Measurements from ENCODE around the gene ITGB7. TPM values are rescaled to one million over a fixed set of nuclear protein-coding genes. Genes with fewer than 3 reads are reported as not detected.
A peak's percentile ranks its signal among the peaks of the same experiment; 100 is the strongest.

ITGB7 gene, protein sequence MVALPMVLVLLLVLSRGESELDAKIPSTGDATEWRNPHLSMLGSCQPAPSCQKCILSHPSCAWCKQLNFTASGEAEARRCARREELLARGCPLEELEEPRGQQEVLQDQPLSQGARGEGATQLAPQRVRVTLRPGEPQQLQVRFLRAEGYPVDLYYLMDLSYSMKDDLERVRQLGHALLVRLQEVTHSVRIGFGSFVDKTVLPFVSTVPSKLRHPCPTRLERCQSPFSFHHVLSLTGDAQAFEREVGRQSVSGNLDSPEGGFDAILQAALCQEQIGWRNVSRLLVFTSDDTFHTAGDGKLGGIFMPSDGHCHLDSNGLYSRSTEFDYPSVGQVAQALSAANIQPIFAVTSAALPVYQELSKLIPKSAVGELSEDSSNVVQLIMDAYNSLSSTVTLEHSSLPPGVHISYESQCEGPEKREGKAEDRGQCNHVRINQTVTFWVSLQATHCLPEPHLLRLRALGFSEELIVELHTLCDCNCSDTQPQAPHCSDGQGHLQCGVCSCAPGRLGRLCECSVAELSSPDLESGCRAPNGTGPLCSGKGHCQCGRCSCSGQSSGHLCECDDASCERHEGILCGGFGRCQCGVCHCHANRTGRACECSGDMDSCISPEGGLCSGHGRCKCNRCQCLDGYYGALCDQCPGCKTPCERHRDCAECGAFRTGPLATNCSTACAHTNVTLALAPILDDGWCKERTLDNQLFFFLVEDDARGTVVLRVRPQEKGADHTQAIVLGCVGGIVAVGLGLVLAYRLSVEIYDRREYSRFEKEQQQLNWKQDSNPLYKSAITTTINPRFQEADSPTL
- total RNA-seq (2021) (0.43 TPM in 1 of 2 replicates, not detected in the other), Bru-seq, nascent RNA (percentile 9 among the genes with signal in this experiment), BruChase-seq, experiment 1, labeled RNA remaining after a 2-hour chase (percentile 7 among the genes with signal in this experiment), BruChase-seq, experiment 2, labeled RNA remaining after a 6-hour chase (percentile 17 among the genes with signal in this experiment)
- long read RNA-seq: 0 reads

GRCh38 chr12:53207042-53207441 lies at the start of gene ITGB7:
ITGB7 (minus strand) TSS chr12:53207251; CDS start chr12:53200443, 6,808 bp downstream.
- POLR2A ChIA-PET (ENCODE audit: low non-redundant PET): interaction anchor here (0.5 kb wide), 1 partner anchor 37 kb away, joined by 7 read pairs; no protein-coding TSS in a partner anchor
- no peak for DNase-seq (ENCODE audit: low spot score)
- no peaks in the 10 kb centered on the region for H3K4me1 ChIP-seq (ENCODE audit: insufficient read depth, low read length, poor library complexity, severe bottlenecking)
- TF ChIP-seq CTCF (conservative IDR thresholded peaks at IDR 0.05; ENCODE audit: low read depth, low read length) (no peak), EZH2 (IDR thresholded peaks at IDR 0.05; ENCODE audit: borderline replicate concordance, low read depth, low read length, poor library complexity, severe bottlenecking) (no peak)
- BruUV-seq (replicated peaks): no TSS peak
- intact Hi-C loops (cut with micrococcal nuclease; ENCODE audit: unreplicated experiment): no loop called here
- H3K27me3 ChIP-seq (replicated peaks; ENCODE audit: insufficient read depth, low read depth, low read length, poor library complexity): no peaks in the 10 kb centered on the region
- no peak within 1 kb of the TSS for H3K4me3 ChIP-seq (ENCODE audit: low read depth, low read length, poor library complexity, severe bottlenecking)
- H3K27ac ChIP-seq (ENCODE audit: low read depth, low read length, poor library complexity, severe bottlenecking): no peak within 1 kb of the TSS
- no peaks in the 10 kb centered on the region for H3K9me3 ChIP-seq (ENCODE audit: low read depth, low read length, poor library complexity, severe bottlenecking)
- CTCF ChIA-PET: no interaction called here
- peaks cover 2% of the 10 kb centered on the region for H3K36me3 ChIP-seq (ENCODE audit: insufficient read depth, low read length, poor library complexity, severe bottlenecking)

- intact Hi-C loops (cut with micrococcal nuclease; ENCODE audit: unreplicated experiment): no loop called here
- peaks cover 6% of the 10 kb centered on the region for H3K4me1 ChIP-seq (ENCODE audit: insufficient read depth, low read length, poor library complexity, severe bottlenecking)
- H3K36me3 ChIP-seq (ENCODE audit: insufficient read depth, low read length, poor library complexity, severe bottlenecking): no peaks in the 10 kb centered on the region
- H3K27me3 ChIP-seq (replicated peaks; ENCODE audit: insufficient read depth, low read depth, low read length, poor library complexity): no peaks in the 10 kb centered on the region
- BruUV-seq (replicated peaks): no TSS peak
- ChIA-PET CTCF (no interaction called here), POLR2A (ENCODE audit: low non-redundant PET) (no interaction called here)
- H3K9me3 ChIP-seq (ENCODE audit: low read depth, low read length, poor library complexity, severe bottlenecking): no peaks in the 10 kb centered on the region
- TF ChIP-seq EZH2 (IDR thresholded peaks at IDR 0.05; ENCODE audit: borderline replicate concordance, low read depth, low read length, poor library complexity, severe bottlenecking): no peak
- no peak for TF ChIP-seq CTCF (conservative IDR thresholded peaks at IDR 0.05; ENCODE audit: low read depth, low read length)
- no peak overlapping the region for H3K27ac ChIP-seq (ENCODE audit: low read depth, low read length, poor library complexity, severe bottlenecking)
- H3K4me3 ChIP-seq (ENCODE audit: low read depth, low read length, poor library complexity, severe bottlenecking): no peak overlapping the region
- DNase-seq (ENCODE audit: low spot score): no peak
Observed at GRCh38 chr12:53255996-53256395, 48.9 kb upstream of the ITGB7 start.

DNA sequence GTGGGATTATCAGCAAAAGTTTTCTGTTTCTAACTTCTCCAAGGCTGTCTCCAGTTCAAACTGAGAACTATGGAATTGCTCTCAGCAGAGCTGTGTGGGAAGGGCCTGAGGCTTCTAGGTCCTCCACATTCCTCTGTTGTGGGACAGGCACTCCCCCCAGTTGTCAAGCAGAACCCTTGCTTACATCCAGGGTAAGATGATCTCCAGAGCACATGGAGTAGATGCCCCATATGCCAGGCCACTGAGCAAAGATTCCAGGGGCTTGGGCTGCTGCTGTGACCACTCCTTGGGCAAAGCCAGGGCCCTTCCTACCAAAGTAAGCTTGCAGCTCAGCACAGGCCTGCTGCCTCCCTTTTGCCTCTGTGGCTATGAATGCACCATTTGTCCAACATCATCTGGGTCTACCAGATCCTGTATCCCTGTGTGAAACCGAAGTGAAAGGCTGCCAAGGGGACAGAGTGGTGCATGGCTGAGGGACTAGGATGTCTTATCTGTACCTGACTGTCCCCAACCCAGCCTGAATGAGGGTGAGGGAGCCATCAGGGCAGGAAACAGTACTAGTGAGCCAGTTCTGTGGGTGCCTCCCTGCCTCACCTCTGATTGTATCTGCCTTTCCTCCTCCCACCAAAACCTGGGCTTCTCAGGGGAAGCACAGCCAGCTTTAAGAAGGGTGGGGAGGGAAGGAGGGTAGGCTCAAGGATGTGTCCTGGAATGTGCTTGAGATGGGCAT lies 47.9 kb upstream of the ITGB7 start:
- TF ChIP-seq EZH2 (IDR thresholded peaks at IDR 0.05; ENCODE audit: borderline replicate concordance, low read depth, low read length, poor library complexity, severe bottlenecking) (no peak), CTCF (conservative IDR thresholded peaks at IDR 0.05; ENCODE audit: low read depth, low read length) (no peak)
- Histone ChIP-seq H3K4me1 (ENCODE audit: insufficient read depth, low read length, poor library complexity, severe bottlenecking) (peaks cover 6% of the 10 kb centered on the region), H3K4me3 (ENCODE audit: low read depth, low read length, poor library complexity, severe bottlenecking) (no peak overlapping the region), H3K36me3 (ENCODE audit: insufficient read depth, low read length, poor library complexity, severe bottlenecking) (no peaks in the 10 kb centered on the region), H3K27me3 (replicated peaks; ENCODE audit: insufficient read depth, low read depth, low read length, poor library complexity) (no peaks in the 10 kb centered on the region), H3K27ac (ENCODE audit: low read depth, low read length, poor library complexity, severe bottlenecking) (no peak overlapping the region), H3K9me3 (ENCODE audit: low read depth, low read length, poor library complexity, severe bottlenecking) (no peaks in the 10 kb centered on the region)
- DNase-seq (ENCODE audit: low spot score): no peak
- BruUV-seq (replicated peaks): no TSS peak
- intact Hi-C loops (cut with micrococcal nuclease; ENCODE audit: unreplicated experiment): no loop called here
- CTCF ChIA-PET: no interaction called here
- POLR2A ChIA-PET (ENCODE audit: low non-redundant PET): no interaction called here

Measured in A673 (cell line).